HG03342 (cell line): Measurements from ENCODE around the gene AMFR.
A peak's percentile ranks its signal among the peaks of the same experiment; 100 is the strongest.

Experiments
- ATAC-seq: cut with Tn5 transposase; IDR thresholded peaks from one replicate; pipeline ENCODE4 v1.9.1; 2021; ENCODE audit warnings: mild to moderate bottlenecking, moderate library complexity; ENCODE audit not compliant: unreplicated experiment

AMFR gene

DNA sequence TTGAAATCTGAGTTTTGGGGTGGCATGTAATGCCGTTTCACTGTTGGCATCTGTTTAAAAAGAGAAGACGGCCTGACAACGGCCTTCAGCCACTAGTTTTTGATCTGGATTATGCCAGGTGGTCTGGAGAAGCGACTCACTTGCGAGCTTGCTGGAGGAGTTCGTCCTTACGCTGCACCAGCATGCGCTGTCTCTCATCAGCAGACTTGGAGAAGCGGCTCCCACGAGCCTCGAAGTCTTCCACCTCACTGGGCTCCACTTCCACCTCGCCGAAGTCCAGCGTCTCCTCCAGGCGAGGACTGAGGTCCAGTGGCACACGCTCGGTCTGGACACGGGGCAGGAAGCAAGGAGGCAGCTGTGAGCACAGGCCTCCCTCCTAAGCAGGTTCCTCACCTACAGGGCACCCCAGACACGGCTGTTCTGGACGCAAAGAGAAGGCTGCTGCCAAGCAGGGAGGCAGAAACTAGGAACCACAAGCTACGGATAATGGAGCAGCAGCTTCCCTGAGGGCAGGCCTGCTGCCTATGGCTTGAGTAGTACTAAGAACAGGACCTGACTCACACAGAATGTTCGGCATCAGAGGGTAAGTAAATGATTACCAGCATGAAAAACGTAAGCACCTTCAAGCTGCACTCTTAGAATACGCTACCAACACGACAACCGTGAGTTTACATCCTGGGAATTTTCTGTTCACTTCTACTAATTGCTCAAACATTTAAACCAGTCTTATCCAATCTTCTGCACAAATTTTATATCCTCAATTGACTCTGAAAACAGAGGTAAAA lies 61.4 kb downstream of the AMFR start:
- ATAC-seq: no peak

DNA sequence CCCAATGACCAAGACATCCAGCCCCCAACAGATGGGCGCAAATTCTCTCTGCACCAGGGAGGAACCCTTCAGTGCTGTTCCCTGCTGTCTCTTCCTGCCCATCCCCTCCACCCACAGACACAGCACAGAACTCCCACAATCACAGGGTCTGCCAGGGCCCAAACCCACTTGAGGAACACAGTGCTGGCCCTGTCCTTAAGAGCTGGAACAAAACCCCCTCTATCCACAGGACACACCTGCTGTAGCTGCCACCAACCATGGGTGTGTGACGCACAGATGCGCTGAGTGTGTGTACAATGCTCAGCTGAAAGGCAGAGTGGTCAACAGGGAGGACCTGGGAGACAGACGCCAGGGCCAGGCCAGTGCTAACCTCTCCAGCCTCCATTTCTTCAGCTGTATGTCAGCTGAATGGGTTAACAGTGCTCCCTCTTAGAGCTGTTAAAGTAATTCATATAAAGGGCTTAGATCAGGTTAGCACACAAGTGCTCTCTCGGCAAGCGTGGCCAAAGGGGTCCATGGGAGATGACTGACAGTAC lies 62.1 kb downstream of the AMFR start:
- ATAC-seq: no peak

DNA sequence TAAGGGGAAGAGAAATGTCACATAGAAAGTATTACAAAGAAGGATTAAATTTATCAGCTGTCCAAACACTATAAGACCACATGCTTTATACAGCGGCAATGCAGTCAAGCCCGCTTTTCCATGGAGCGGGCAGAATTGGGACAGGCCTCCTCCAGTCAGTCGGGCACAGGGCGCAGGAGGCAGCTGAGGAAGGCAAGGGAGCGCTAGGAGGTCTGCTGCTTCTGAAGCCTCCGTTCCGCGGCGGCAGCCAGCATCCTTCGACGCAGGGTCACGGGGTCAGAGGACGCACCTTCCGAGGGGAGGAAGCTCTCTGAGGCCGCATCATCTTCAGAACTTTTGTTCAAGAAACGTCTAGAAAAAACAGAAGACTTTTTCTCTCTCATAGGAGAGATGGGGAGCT lies 62.6 kb downstream of the AMFR start:
- no peak for ATAC-seq

DNA sequence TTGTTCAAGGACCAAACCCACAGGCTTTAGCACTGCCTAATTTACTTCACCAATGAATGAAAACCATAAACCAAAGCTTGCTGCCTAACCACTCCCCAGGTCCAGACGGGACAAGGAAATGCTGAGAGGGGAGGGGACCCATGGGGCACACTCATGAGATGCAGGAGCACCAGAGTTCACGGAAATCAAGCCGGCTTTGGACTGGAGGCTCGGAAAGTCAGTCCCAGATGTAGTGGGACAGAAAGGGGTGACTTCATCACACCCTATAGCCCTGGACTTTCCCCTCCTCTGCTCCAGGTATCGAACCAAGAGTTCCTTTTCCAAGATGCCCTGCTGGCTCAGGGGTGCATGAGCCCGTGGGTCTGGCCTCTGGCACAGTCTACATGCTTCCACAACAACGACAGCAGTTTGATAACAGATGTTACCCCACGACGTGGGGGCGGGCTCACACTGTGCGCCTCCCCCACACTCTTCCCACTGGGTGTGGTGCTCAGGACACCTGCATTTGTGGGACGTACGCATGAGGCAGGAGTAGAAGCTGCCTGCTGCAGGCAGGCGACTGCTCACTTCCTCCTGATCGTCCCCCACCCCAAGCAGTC lies 63.2 kb downstream of the AMFR start:
- ATAC-seq: no peak

DNA sequence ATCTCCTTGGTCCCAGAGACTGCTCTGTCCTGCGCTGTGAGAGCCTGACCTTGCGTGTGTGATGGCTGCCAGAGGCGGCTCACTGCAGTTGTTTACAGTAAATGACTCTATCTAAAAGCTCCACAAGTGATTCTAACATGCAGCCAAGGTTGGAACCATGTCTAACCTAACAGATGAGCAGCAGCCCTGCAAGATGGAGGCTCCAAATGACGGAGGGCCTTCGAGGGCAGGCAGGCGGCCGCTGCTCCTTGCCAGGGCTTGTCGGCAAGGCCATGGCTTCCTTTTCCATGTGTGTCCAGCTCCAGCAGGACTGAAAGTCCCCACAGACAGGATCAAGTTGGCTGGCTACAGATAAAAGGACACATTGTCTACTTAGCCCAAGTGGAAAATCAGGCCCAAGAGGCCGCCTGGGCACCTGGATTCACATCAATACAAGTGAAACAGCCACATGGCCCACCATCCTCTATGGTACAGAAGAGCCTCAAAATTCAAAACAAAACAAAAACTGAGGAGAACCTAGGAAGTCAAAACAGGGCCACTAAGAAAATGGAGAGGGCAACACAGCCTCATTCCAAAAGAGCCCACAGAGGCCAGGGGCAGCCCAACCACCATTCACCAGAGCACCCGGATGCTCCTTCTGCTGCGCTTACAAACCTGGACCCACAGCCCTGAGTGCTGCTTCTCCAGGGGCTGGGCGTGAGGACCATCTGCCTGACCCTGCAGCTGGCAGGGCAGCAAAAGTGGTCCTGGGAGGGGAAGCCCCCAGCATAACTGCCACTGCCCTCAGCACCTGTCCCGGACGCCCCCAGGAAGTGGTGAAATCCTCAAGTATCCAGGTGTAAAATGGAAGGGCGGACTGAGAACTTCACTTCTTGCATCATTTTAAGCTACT lies 65.0 kb downstream of the AMFR start:
- ATAC-seq: no peak

DNA sequence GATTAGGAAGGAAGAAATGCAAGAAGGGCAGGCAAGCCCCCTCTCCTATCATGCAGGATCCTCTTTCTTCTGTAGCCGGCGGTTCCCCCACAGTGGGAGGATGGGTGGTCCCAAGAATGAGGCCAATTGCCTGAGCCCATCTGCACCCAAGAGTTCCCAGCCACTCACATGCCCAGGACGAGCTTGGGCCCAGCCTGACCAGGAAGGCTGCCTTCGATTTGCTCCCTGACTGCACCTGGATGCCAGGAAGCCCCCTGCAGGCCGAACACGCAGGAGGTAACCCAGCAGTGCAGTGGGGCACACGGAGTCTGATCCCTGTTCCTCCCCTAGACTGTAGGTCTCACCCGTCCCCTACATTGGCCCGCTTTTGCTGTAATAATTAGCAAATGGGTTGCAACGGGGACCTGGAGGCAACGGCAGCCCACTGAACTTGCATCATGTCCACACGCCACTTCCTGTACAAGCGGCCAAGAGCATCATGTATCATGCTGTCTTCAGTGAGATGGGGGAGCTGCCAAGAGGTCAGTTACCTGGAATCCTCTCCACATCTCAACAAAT lies 67.5 kb downstream of the AMFR start:
- ATAC-seq: no peak

DNA sequence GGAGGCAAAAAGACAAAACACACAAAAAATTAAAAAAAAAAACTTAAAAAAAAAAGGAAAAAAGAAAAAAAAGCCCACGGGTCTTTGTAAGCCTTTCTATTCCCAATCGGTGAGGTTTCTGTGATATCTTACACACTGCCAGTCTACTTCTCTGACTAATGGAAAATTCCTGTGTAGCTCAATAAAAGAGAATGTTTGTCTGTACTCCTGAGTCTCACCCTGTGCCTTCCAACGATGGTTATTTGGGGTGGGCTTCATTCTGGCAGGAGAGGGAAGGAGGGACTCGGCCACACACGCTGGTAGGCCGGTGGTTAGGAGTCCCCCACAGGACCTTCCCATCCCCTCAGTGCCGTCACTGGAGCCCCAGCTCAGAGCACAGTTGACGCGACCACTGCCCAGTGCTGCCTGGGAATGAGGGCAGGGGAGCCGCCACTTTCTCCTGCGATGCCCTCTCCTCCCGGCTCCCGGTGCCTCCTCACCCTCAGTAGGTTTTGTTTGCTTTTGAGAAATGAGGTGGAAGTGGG lies 68.0 kb downstream of the AMFR start:
- no peak for ATAC-seq

DNA sequence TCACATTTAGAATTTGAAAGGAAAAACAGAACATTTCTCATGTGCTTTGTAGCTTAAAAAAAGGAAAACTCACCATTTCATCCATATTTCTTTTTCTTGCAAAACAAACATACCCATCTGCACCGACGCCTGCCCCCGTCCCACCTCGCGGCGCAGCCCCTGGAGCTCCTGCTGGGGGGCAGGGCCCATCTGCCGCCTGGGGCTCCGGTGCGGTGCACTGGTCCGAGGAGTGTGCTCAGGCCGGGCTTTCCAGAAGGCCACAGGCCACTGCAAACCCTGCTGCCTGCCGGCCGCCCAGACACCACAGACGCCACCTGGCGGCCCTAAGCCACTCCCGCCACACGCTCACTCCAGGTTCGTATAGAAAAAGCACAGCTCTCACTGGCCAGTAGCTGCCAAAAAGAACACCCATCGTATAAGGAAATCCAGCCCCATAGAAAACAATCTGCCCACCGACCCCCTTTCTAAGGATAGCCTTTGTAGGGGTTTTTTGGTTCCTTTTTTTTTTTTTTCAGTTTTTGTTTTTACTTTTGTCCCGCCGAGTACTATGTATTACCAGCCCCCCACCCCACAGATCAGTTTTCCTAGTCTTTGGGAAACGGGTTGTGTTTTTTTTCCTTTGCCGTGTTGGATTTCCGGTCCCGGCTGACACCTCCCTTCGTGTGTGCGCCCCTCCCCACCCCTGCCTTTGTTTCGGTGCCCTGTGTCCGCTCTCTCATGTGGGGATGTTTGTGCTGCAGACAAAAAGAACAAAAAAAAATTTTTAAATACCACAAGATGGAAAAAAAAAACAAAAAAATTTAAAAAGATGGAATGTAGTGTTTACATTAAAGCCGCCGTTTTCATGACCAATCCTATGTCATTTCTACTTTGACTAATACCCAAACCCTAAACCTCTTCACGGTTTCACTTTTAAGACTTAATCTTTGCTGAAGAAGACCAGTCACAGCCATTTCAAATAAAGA lies 68.8 kb downstream of the AMFR start:
- ATAC-seq: peak; percentile 90

DNA sequence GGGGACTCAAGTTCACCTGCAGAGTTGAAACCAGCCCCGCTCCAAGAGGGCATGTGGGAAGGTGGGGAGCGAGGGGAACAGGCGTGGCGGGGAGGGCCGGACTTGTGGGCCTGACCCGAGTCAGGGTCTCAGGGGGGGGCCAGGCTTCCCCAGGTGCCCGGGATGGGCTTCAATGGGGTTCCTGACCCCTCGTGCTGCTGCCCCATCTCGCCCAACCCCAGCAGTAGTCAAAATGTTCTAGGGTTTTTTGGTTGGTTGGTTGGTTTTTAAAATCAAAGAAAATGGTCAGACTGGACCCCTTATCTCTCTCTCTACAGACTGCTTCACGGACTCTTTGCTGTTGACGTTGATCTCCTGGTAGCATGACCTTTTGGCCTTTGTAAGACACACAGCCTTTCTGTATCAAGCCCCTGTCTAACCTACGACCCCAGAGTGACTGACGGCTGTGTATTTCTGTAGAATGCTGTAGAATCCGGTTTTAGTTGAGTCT lies 69.5 kb downstream of the AMFR start:
- no peak for ATAC-seq

DNA sequence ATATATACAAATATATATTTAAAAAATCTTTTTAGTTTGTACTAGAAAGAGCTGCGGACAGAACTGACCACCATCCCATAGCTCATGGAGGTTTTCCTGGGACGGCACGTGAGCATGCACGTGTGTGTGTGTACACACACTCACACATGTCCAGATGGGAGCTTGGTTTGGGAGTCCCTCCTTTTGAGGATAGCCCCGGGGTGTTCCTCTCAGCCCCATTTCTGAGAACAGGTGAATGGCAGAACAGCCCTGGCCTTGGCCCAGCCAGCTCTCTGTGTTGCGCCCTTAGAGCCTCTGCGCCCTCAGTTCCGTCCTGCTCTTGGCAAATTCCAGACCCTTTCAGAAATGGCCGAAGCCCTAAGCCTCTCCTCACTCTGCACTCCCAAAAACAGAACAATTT lies 70.1 kb downstream of the AMFR start:
- ATAC-seq: no peak

DNA sequence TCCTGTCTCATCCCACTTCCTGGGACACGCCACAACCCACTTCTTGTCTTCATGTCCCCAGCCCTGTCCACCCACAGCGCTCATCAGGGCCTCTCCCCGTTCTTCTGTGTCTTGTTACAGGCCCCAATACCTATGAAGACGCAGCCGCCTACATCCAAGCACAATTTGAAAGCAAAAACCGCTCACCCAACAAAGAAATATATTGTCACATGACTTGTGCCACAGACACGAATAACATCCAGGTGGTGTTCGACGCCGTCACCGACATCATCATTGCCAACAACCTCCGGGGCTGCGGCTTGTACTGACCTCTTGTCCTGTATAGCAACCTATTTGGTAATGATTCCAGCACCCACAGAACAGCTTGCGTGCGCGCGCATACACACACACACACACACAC lies 70.6 kb downstream of the AMFR start:
- ATAC-seq: no peak

DNA sequence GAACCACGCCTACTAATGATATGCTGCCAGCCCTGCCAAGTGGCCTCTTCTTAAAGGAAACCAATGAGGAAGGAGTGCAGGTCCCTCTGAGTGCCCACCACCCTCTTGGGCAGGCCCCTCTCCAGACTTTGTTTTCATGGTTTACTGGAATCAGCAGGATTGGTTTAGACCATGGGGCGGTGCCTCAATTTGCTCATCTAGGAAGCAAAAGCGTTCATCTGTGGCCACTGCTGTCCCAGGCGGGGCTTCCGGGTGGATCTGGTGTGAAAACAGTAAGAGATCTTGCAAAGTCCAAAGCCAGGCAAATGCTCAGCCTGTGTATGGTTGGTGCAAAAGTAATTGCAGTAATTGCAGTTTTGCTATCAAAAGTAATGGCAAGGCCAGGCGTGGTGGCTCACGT lies 71.3 kb downstream of the AMFR start:
- no peak for ATAC-seq

DNA sequence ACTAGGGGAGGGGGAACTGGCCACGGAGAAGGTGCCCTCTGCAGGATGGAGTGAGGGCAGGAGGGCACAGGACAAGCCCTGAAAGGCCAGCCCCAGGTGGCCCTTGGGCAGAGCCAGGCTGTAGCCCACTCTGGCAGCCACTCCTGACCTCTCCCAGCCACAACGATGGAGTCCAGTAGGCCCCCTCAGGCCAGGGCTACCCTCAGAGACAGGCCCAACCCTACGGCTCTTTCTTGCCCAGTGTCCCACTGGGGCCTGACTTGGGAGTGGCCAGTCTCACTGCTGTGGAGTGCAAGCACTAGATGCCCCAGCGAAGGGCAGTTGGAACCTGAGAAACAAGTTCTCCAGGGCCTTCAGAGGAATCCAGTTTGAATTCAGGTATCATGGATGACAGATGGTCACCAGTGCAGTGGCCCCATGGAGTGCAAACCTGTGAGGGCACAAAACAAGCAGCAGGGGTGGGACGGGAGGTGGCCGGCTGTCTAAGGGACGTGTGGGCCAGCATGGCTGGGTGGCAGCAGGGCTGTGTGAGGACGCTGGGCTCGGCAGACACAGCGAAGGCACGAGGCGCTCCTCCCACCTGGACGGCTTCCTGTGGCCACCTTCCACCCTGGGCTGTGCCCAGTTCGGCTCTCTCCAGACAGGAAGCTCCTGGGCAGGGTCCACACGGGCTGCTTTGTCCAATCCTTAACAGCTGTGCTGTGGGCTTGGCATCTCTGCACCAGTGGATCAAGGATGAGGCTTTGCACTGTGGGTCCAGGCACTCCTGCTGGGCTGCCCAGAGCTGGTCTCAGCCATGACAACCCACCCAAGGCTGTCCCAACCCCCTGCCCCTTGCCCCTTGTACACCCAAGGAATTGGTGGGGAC lies 72.1 kb downstream of the AMFR start:
- no peak for ATAC-seq

DNA sequence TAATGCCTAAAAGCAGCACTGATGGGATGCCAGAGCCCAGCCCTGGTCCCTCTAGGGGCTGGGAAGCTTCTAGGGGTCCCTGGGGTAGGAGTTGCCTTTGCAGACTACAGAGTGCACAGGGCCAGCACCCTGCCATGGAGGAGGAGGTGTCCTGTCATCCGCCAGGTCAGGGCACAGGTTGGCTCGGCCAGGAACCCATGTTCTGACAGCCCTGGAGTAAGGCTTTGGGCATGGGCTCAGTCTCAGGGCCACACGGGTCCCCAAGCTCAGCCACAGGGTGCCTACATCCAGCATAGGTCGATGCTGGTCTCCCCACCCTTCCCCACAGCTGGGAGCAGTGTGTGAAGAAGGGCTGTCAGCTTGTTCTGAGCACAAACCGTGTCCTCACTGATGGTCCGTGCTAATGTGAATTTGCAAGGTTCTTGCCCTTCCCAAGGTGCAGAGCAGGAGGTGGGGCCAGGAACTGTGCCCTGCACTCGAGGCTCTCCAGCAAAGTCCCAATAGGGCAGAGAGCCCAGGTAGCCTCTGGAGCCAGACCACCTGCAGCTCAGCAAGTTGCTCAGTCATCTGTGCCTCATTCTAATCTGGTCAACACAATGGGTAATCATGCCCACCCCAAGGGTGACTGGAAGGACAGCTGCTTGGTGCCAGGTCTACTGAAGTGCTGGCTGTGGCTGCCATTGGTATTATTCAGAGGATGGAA lies 72.8 kb downstream of the AMFR start:
- no peak for ATAC-seq

DNA sequence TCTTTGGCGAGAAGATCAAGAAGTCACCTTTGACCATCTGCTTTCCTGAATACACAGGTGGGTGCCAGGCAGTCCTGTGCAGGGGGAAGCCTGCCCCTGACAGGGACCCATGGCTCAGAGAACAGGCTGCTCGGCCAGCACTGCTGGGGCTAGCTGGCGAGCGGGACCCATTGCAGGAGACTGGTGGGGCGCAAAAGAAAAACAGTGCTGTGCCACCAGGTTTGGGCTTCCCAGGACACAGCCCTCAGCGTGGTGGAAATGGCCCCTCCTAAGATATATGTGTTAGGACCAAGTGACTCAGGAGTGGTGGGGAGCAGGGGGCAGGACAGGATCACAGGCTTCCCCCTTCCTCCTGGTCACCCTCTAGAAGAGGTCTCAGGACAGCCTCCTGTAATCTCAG lies 73.9 kb downstream of the AMFR start:
- ATAC-seq: no peak

DNA sequence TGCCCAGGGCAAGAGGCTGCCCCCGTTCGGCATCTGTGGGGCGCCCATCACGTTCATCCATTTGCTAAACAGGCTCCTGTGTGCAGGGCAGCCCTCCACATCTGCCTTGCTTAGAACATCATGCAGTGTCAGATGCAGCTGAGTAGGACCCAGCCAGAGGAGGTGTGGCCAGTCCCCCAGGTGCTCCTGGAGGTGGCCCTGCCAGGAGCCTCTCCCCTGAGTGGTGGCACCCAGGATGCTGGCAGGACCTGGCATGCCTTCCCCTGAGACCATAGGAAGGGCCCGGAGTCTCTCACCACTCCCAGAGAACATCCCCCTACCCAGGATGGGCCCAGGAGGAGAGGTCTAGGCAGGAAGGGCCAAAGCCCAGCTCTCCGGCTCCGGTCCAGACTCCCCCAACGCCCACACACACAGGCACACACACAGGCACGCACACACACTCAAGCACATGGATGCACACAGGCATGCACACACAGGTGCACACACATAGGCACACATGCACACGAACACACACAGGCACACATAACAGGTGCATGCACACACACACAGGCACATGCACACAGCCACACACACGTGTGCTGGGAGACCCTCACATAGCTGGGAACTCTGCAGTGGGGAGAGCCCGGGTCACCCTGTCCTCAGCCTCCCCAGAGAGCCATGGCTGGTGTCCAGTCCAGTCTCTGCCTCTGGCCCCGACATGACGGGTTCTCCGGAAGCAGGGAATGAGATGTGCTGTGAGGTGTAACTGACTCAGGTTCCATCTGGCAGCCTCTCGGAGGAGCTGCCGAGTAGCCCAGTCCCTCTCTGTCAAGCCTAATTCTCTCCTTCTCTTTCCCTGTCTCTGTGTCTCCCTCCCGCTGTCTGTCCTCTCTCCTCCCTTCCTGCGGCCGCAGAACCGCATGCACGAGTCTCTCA lies 74.6 kb downstream of the AMFR start:
- no peak for ATAC-seq

DNA sequence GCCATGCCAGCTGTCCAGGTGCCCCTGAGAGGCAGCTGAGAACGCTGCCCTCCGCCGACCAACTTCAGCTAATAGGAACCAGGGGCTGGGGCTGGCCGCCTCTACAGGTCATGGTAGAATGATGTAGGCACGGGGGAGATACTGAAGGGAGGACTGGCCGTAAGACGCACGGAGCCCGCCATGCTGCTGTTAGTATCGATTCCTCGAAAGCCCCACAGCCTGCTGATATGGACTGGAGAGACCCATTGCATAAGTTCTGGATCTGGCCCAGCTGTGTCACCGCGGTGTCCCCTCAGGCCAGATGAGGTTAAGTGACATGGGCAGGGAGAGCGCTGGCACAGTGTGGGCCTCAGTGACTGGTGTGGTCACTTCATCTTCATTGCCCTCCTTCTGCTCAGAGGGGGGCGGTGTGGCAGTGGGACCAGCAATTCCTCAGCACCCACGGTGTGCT lies 75.6 kb downstream of the AMFR start:
- no peak for ATAC-seq
